ENCODE measurements around the gene ADAMTS6.

Gene ADAMTS6

GRCh38 chr5:65142511-65143011, 339.2 kb downstream of the ADAMTS6 start:
- no peaks in the 10 kb centered on the region for H3K36me3 ChIP-seq (ENCODE audit: insufficient read depth, low read length)
- H3K4me3 ChIP-seq (ENCODE audit: low read depth in 1 of 2, low read length in 2 of 2) = no peak overlapping the region
- TF ChIP-seq EZH2 (IDR thresholded peaks at IDR 0.05; ENCODE audit: borderline replicate concordance, low read depth, low read length, severe bottlenecking) (no peak), CTCF (IDR thresholded peaks at IDR 0.05; ENCODE audit: borderline replicate concordance, extremely low read depth, low read length, poor library complexity, severe bottlenecking) (no peak)
- no peaks in the 10 kb centered on the region for H3K4me1 ChIP-seq (ENCODE audit: insufficient read depth, low read length)
- H3K9ac ChIP-seq (ENCODE audit: low read depth, low read length) = no peak overlapping the region
- H3K9me3 ChIP-seq (ENCODE audit: insufficient read depth, low read length, severe bottlenecking) = no peaks in the 10 kb centered on the region
- no peaks in the 10 kb centered on the region for H3K27me3 ChIP-seq (ENCODE audit: insufficient read depth, low read length, poor library complexity)
- H3K4me2 ChIP-seq (ENCODE audit: insufficient read depth, low read length) = no peak overlapping the region
- no peak overlapping the region for H3K27ac ChIP-seq (ENCODE audit: low read length)
- no peak overlapping the region for H2AFZ ChIP-seq (ENCODE audit: low read depth, low read length)
- no peaks in the 10 kb centered on the region for H3K79me2 ChIP-seq (ENCODE audit: insufficient read depth, low read length)
- no peaks in the 10 kb centered on the region for H4K20me1 ChIP-seq (ENCODE audit: insufficient read depth, low read length)
- ATAC-seq (ENCODE audit: insufficient read depth, low read depth) = no peak
- DNase-seq = no peak

- TF ChIP-seq CTCF (IDR thresholded peaks at IDR 0.05; ENCODE audit: borderline replicate concordance, extremely low read depth, low read length, poor library complexity, severe bottlenecking) = no peak
- TF ChIP-seq EZH2 (IDR thresholded peaks at IDR 0.05; ENCODE audit: borderline replicate concordance, low read depth, low read length, severe bottlenecking) = no peak
- no peak overlapping the region for H3K9ac ChIP-seq (ENCODE audit: low read depth, low read length)
- no peak overlapping the region for H3K27ac ChIP-seq (ENCODE audit: low read length)
- H3K9me3 ChIP-seq (ENCODE audit: insufficient read depth, low read length, severe bottlenecking) = no peaks in the 10 kb centered on the region
- H3K4me3 ChIP-seq (ENCODE audit: low read depth in 1 of 2, low read length in 2 of 2) = no peak overlapping the region
- H3K36me3 ChIP-seq (ENCODE audit: insufficient read depth, low read length) = no peaks in the 10 kb centered on the region
- H2AFZ ChIP-seq (ENCODE audit: low read depth, low read length) = no peak overlapping the region
- DNase-seq (no peak), ATAC-seq (ENCODE audit: insufficient read depth, low read depth) (no peak)
- H3K4me1 ChIP-seq (ENCODE audit: insufficient read depth, low read length) = no peaks in the 10 kb centered on the region
- no peaks in the 10 kb centered on the region for H3K27me3 ChIP-seq (ENCODE audit: insufficient read depth, low read length, poor library complexity)
- H4K20me1 ChIP-seq (ENCODE audit: insufficient read depth, low read length) = no peaks in the 10 kb centered on the region
- no peaks in the 10 kb centered on the region for H3K79me2 ChIP-seq (ENCODE audit: insufficient read depth, low read length)
- no peak overlapping the region for H3K4me2 ChIP-seq (ENCODE audit: insufficient read depth, low read length)
Observed at GRCh38 chr5:65142016-65142415, 339.7 kb downstream of the ADAMTS6 start.

- no peaks in the 10 kb centered on the region for H4K20me1 ChIP-seq (ENCODE audit: insufficient read depth, low read length)
- H3K27ac ChIP-seq (ENCODE audit: low read length) = no peak overlapping the region
- no peak for TF ChIP-seq CTCF (IDR thresholded peaks at IDR 0.05; ENCODE audit: borderline replicate concordance, extremely low read depth, low read length, poor library complexity, severe bottlenecking)
- no peak for TF ChIP-seq EZH2 (IDR thresholded peaks at IDR 0.05; ENCODE audit: borderline replicate concordance, low read depth, low read length, severe bottlenecking)
- H3K9me3 ChIP-seq (ENCODE audit: insufficient read depth, low read length, severe bottlenecking) = no peaks in the 10 kb centered on the region
- no peaks in the 10 kb centered on the region for H3K4me1 ChIP-seq (ENCODE audit: insufficient read depth, low read length)
- H3K27me3 ChIP-seq (ENCODE audit: insufficient read depth, low read length, poor library complexity) = no peaks in the 10 kb centered on the region
- H2AFZ ChIP-seq (ENCODE audit: low read depth, low read length) = no peak overlapping the region
- H3K4me2 ChIP-seq (ENCODE audit: insufficient read depth, low read length) = no peak overlapping the region
- no peak overlapping the region for H3K9ac ChIP-seq (ENCODE audit: low read depth, low read length)
- ATAC-seq (ENCODE audit: insufficient read depth, low read depth) = no peak
- no peaks in the 10 kb centered on the region for H3K79me2 ChIP-seq (ENCODE audit: insufficient read depth, low read length)
- H3K36me3 ChIP-seq (ENCODE audit: insufficient read depth, low read length) = no peaks in the 10 kb centered on the region
- no peak overlapping the region for H3K4me3 ChIP-seq (ENCODE audit: low read depth in 1 of 2, low read length in 2 of 2)
- no peak for DNase-seq
Observed at GRCh38 chr5:65141493-65141892, 340.2 kb downstream of the ADAMTS6 start.

- H3K4me2 ChIP-seq (ENCODE audit: insufficient read depth, low read length) = no peak overlapping the region
- H2AFZ ChIP-seq (ENCODE audit: low read depth, low read length) = no peak overlapping the region
- no peaks in the 10 kb centered on the region for H3K27me3 ChIP-seq (ENCODE audit: insufficient read depth, low read length, poor library complexity)
- H3K79me2 ChIP-seq (ENCODE audit: insufficient read depth, low read length) = no peaks in the 10 kb centered on the region
- H3K36me3 ChIP-seq (ENCODE audit: insufficient read depth, low read length) = no peaks in the 10 kb centered on the region
- H3K9me3 ChIP-seq (ENCODE audit: insufficient read depth, low read length, severe bottlenecking) = no peaks in the 10 kb centered on the region
- H4K20me1 ChIP-seq (ENCODE audit: insufficient read depth, low read length) = no peaks in the 10 kb centered on the region
- H3K9ac ChIP-seq (ENCODE audit: low read depth, low read length) = no peak overlapping the region
- DNase-seq (no peak), ATAC-seq (ENCODE audit: insufficient read depth, low read depth) (no peak)
- no peak overlapping the region for H3K4me3 ChIP-seq (ENCODE audit: low read depth in 1 of 2, low read length in 2 of 2)
- H3K4me1 ChIP-seq (ENCODE audit: insufficient read depth, low read length) = no peaks in the 10 kb centered on the region
- H3K27ac ChIP-seq (ENCODE audit: low read length) = no peak overlapping the region
- TF ChIP-seq CTCF (IDR thresholded peaks at IDR 0.05; ENCODE audit: borderline replicate concordance, extremely low read depth, low read length, poor library complexity, severe bottlenecking) = no peak
- TF ChIP-seq EZH2 (IDR thresholded peaks at IDR 0.05; ENCODE audit: borderline replicate concordance, low read depth, low read length, severe bottlenecking) = no peak
Observed at GRCh38 chr5:65137631-65138030, 344.1 kb downstream of the ADAMTS6 start.
